WTC11 (cell line): ENCODE measurements around the gene PIEZO1. TPM values are rescaled to one million over a fixed set of nuclear protein-coding genes. Genes with fewer than 3 reads are reported as not detected.

Experiments
- ATAC-seq: fragments of 200-7000 bp; cut with Tn5 transposase; 2 replicates; pipeline ENCODE4 v1.10.0; 2021; ENCODE audit warnings: mild to moderate bottlenecking, moderate library complexity
- CTCF ChIA-PET: fragments of 300-600 bp; sonication (Branson Sonifier 250); formaldehyde crosslinking; loops from one replicate; lab custom pipeline; 2021; ENCODE audit warnings: antibody characterized with exemption; lab: Charles Lee
- POLR2A ChIA-PET: fragments of 350-600 bp; sonication (Branson Sonifier 250); formaldehyde crosslinking; loops from one replicate; lab custom pipeline; 2021; ENCODE audit warnings: antibody characterized with exemption; lab: Charles Lee
- DNase-seq: peaks from one replicate; pipeline ENCODE4 v3.0.0; 2021; ENCODE audit warnings: low spot score
- H3K27ac Mint-ChIP-seq: 2 replicates; pipeline ENCODE4 v1.8.0; 2021; ENCODE audit warnings: mixed read lengths
- H3K27me3 Mint-ChIP-seq: 2 replicates; pipeline ENCODE4 v1.8.0; 2021; ENCODE audit warnings: low read depth, mild to moderate bottlenecking, moderate library complexity, mixed read lengths
- H3K36me3 Mint-ChIP-seq: 2 replicates; pipeline ENCODE4 v1.8.0; 2021; ENCODE audit warnings: mixed read lengths
- H3K4me1 Mint-ChIP-seq: 2 replicates; pipeline ENCODE4 v1.8.0; 2022; ENCODE audit warnings: mixed read lengths
- H3K4me3 Mint-ChIP-seq: 2 replicates; pipeline ENCODE4 v1.8.0; 2021; ENCODE audit warnings: mild to moderate bottlenecking, moderate library complexity, mixed read lengths
- H3K9me3 Mint-ChIP-seq: 2 replicates; pipeline ENCODE4 v1.8.0; 2021; ENCODE audit warnings: mixed read lengths
- AFF4 ChIP-seq: sonication (generic); formaldehyde crosslinking; IDR thresholded peaks from 2 replicates; pipeline ENCODE4 v1.8.1; 2023; ENCODE audit warnings: mild to moderate bottlenecking, missing genetic modification reagents, borderline replicate concordance
- ATF2 ChIP-seq: sonication (generic); formaldehyde crosslinking; IDR thresholded peaks from 2 replicates; pipeline ENCODE4 v1.8.1; 2022; ENCODE audit warnings: low read depth, missing genetic modification reagents, borderline replicate concordance
- ATF3 ChIP-seq: sonication (generic); formaldehyde crosslinking; conservative IDR thresholded peaks from 2 replicates; pipeline ENCODE4 v1.8.1; 2022; ENCODE audit warnings: mild to moderate bottlenecking, missing genetic modification reagents
- CREB1 ChIP-seq: sonication (generic); formaldehyde crosslinking; IDR thresholded peaks from 2 replicates; pipeline ENCODE4 v1.8.0; 2023; ENCODE audit warnings: mild to moderate bottlenecking, missing genetic modification reagents
- CREM ChIP-seq: sonication (generic); formaldehyde crosslinking; IDR thresholded peaks from 2 replicates; pipeline ENCODE4 v1.8.1; 2022; ENCODE audit warnings: mild to moderate bottlenecking, missing genetic modification reagents, moderate library complexity
- CTCF ChIP-seq: fragments of 200-600 bp; IDR thresholded peaks from 2 replicates; pipeline ENCODE4 v1.8.0; 2022; ENCODE audit warnings: antibody characterized with exemption
- ESRRA ChIP-seq: sonication (generic); formaldehyde crosslinking; IDR thresholded peaks from 2 replicates; pipeline ENCODE4 v1.8.1; 2022; ENCODE audit warnings: mild to moderate bottlenecking, missing genetic modification reagents, borderline replicate concordance
- ETV6 ChIP-seq: sonication (generic); formaldehyde crosslinking; IDR thresholded peaks from 2 replicates; pipeline ENCODE4 v1.8.1; 2022; ENCODE audit warnings: mild to moderate bottlenecking, missing genetic modification reagents
- FOXP1 ChIP-seq: sonication (generic); formaldehyde crosslinking; IDR thresholded peaks from 2 replicates; pipeline ENCODE4 v1.8.0; 2022; ENCODE audit warnings: missing genetic modification reagents, mild to moderate bottlenecking, moderate library complexity, borderline replicate concordance
- HMGA2 ChIP-seq: fragments of 250-450 bp; sonication (Bioruptor Pico); IDR thresholded peaks from 2 replicates; pipeline ENCODE4 v1.4.0; 2021; ENCODE audit warnings: mild to moderate bottlenecking, moderate library complexity
- IRF2 ChIP-seq: sonication (generic); formaldehyde crosslinking; IDR thresholded peaks from 2 replicates; pipeline ENCODE4 v1.8.0; 2022; ENCODE audit warnings: low read depth, missing genetic modification reagents, borderline replicate concordance
- JUN ChIP-seq: sonication (generic); formaldehyde crosslinking; IDR thresholded peaks from 2 replicates; pipeline ENCODE4 v1.8.0; 2023; ENCODE audit warnings: mild to moderate bottlenecking, missing genetic modification reagents
- MAX ChIP-seq: sonication (generic); formaldehyde crosslinking; IDR thresholded peaks from 2 replicates; pipeline ENCODE4 v1.8.0; 2022; ENCODE audit warnings: mild to moderate bottlenecking, missing genetic modification reagents
- MLX ChIP-seq: sonication (generic); formaldehyde crosslinking; IDR thresholded peaks from 2 replicates; pipeline ENCODE4 v1.8.1; 2023; ENCODE audit warnings: mild to moderate bottlenecking, missing genetic modification reagents, moderate library complexity
- NFATC4 ChIP-seq: fragments of 250-450 bp; sonication (Bioruptor Pico); IDR thresholded peaks from 2 replicates; pipeline ENCODE4 v1.9.0; 2021; ENCODE audit warnings: mild to moderate bottlenecking
- PREB ChIP-seq: sonication (generic); formaldehyde crosslinking; IDR thresholded peaks from 2 replicates; pipeline ENCODE4 v1.8.1; 2022; ENCODE audit warnings: mild to moderate bottlenecking, missing genetic modification reagents, moderate library complexity, borderline replicate concordance
- PRRX2 ChIP-seq: fragments of 250-450 bp; sonication (Bioruptor Pico); IDR thresholded peaks from 2 replicates; pipeline ENCODE4 v1.8.0; 2021; ENCODE audit warnings: mild to moderate bottlenecking
- SP1 ChIP-seq: sonication (generic); formaldehyde crosslinking; conservative IDR thresholded peaks from 2 replicates; pipeline ENCODE4 v1.8.1; 2022; ENCODE audit warnings: missing genetic modification reagents
- STAT6 ChIP-seq: sonication (generic); formaldehyde crosslinking; conservative IDR thresholded peaks from 2 replicates; pipeline ENCODE4 v1.8.1; 2023; ENCODE audit warnings: mild to moderate bottlenecking, low read depth, missing genetic modification reagents, moderate library complexity
- ZBTB21 ChIP-seq: sonication (generic); formaldehyde crosslinking; IDR thresholded peaks from 2 replicates; pipeline ENCODE4 v1.8.1; 2023; ENCODE audit warnings: mild to moderate bottlenecking, missing genetic modification reagents, borderline replicate concordance
- ZNF219 ChIP-seq: sonication (generic); formaldehyde crosslinking; IDR thresholded peaks from 2 replicates; pipeline ENCODE4 v1.8.0; 2023; ENCODE audit warnings: missing genetic modification reagents, mild to moderate bottlenecking, borderline replicate concordance
- ZNF232 ChIP-seq: sonication (generic); formaldehyde crosslinking; IDR thresholded peaks from 2 replicates; pipeline ENCODE4 v1.8.0; 2022; ENCODE audit warnings: mild to moderate bottlenecking, missing genetic modification reagents
- total RNA-seq: library from RNA; stranded (reverse); gene quantifications from 3 replicates; pipeline ENCODE4 v1.2.3, GENCODE V29; 2021

PIEZO1 gene
- total RNA-seq, 1 experiment from 2014 or later, result 71.3 TPM

- CTCF ChIA-PET, result interaction anchor here (2.1 to 4.1 kb wide), 5 partner anchors 11 to 431 kb away, joined by 36 to 185 read pairs (median 108); partner anchors contain the start of gene PIEZO1
- Mint-ChIP-seq H3K27ac (no peak overlapping the region), H3K9me3 (no peaks in the 10 kb centered on the region), H3K27me3 (no peaks in the 10 kb centered on the region), H3K36me3 (no peaks in the 10 kb centered on the region), H3K4me3 (no peak overlapping the region)
- ATAC-seq, result no peak
- DNase-seq, result no peak
- POLR2A ChIA-PET, result no interaction called here
- TF ChIP-seq ETV6 (CRISPR knock-in tag) (no peak), ZNF219 (no peak), MAX (CRISPR knock-in tag) (no peak), ZNF232 (CRISPR knock-in tag) (no peak), JUN (CRISPR knock-in tag) (no peak), IRF2 (CRISPR knock-in tag) (no peak), ATF2 (no peak), CREM (CRISPR knock-in tag) (no peak), HMGA2 (CRISPR knock-in tag) (no peak), ZBTB21 (CRISPR knock-in tag) (no peak), FOXP1 (CRISPR knock-in tag) (no peak), NFATC4 (CRISPR knock-in tag) (no peak), MLX (no peak), CTCF (no peak), PREB (CRISPR knock-in tag) (no peak)
- TF ChIP-seq, all 79 proteins: peak for 0
- no peaks in the 10 kb centered on the region for H3K4me1 Mint-ChIP-seq
Measured at GRCh38 chr16:88736088-88736487, 48.9 kb downstream of the PIEZO1 start.

GRCh38 chr16:88735616-88736015, 49.4 kb downstream of the PIEZO1 start:
- no peak for ATAC-seq
- no peaks in the 10 kb centered on the region for H3K27me3 Mint-ChIP-seq
- ChIA-PET CTCF (interaction anchor here (1.4 to 4.1 kb wide), 4 partner anchors 11 to 63 kb away, joined by 6 to 185 read pairs (median 94); no protein-coding TSS in a partner anchor), POLR2A (no interaction called here)
- H3K9me3 Mint-ChIP-seq, result no peaks in the 10 kb centered on the region
- no peaks in the 10 kb centered on the region for H3K36me3 Mint-ChIP-seq
- H3K4me1 Mint-ChIP-seq, result no peaks in the 10 kb centered on the region
- no peak overlapping the region for H3K27ac Mint-ChIP-seq
- TF ChIP-seq ESRRA (CRISPR knock-in tag) (no peak), AFF4 (CRISPR knock-in tag) (no peak), PRRX2 (no peak), ETV6 (CRISPR knock-in tag) (no peak), CREB1 (CRISPR knock-in tag) (no peak), STAT6 (no peak), ATF3 (no peak), SP1 (no peak)
- no peak for DNase-seq
- no peak overlapping the region for H3K4me3 Mint-ChIP-seq
